LoVo (cell line): ENCODE data around the gene PRR5L.
"Not testable (repeated sequence)": the region's sequence is repeated elsewhere in the genome, so short reads cannot be mapped to it uniquely, and the experiment has no call there.

ENCODE experiments used
- DNase-seq: peaks from one replicate; pipeline ENCODE4 v3.0.0-alpha.2; 2016; ENCODE audit warnings: low spot score

Gene PRR5L

DNA sequence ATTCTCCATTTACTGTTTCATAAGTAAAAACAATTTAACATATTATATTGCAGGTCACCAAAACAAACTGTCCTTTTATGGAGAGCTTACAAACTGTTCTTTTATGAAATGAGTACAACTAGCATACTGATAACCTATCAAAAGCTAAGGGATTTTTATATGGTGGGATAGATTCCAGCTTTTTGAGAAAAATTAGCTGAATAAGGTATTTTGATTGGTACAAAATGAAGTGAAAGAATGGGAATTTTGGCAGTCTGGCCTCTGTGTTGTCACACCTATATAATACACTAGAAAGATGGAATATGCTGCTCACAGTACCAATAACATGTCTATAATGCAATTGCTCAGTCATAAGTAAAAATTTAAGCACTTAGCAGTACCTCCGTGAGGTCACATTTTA, 202.6 kb downstream of the PRR5L start:
- no peak for DNase-seq

DNA sequence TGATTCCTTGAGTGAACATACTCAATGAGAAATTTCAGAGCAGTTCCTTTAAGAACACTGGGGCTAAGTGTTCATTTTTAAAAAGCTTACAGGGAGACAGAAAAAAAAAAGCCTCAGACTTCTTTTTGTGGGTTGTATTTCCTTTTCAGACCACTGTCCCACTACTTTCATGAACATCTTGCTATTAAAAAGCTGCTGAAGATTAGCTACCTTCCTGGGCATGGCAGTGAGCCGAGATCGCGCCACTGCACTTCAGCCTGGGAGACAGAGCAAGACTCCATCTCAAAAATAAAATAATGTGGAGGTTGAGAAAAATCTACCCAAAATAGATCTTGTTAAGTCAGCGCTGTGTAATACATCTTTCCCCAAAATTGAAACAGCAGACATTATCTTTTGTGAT, 203.2 kb downstream of the PRR5L start:
- no peak for DNase-seq

DNA sequence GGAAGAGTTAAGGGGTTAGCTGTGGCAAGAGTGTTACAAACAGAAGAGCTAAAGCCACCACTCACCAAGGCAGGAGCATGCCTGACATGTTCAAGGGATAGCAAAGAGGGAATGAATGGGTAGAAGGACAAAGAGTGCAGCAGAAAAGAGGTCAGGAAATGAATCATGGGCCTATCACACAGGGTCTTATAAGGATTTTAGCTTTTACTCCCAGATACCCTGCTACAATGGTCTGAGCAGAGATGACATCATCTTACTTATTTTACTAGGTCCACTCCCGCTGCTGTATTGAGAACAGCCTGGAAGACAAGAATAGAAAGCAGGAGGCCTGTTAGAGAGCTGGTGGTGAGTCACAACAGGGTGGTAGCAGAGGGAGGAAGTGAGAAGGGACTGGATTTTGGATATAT, 204.2 kb downstream of the PRR5L start:
- peak; percentile 57 for DNase-seq

DNA sequence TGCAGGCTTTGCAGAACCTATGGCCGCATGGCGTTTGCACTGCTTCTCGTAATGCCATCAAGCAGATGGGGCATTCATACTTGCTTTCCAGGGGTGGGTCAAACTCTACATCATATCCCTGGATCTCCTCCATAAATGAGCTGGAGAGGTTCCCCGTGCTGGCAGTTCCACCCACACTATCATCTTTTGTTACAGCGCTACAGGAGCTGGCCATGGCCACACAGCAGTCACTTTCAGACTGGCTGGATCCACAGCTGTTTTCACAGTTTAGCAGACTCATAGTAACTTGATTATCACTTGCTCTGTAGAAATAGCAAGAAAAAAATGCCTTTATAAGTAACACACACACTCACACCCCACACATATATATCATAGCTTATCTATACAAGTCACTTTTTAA, 205.1 kb downstream of the PRR5L start:
- DNase-seq = no peak

DNA sequence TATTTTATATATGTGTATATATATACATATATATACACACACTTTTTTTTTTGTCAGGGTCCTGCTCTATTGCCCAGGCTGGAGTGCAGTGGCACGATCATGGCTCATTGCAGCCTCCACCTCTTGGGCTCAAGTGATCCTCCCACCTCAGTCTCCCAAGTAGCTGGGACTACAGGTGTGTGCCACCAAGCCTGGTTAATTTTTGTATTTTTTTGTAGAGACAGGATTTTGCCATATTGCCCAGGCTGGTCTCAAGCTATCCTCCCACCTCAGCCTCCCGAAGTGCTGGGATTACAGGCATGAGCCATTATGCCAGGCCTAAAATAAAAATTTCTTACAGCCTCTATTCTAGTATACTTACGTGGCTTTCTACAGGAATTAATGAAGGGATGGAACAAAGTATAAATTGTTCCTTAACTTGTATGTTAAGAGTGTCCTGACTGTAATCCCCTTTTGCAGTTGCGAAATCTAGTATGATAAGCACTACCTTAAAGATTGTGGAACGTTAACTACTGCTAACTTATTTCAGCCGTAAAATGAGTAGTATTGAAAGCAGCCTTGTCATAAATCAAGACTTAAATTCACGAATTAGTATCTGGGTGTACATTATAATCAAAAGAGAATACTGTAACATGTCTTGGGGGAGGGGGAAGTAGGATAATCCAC, 211.9 kb downstream of the PRR5L start:
- DNase-seq = no peak

DNA sequence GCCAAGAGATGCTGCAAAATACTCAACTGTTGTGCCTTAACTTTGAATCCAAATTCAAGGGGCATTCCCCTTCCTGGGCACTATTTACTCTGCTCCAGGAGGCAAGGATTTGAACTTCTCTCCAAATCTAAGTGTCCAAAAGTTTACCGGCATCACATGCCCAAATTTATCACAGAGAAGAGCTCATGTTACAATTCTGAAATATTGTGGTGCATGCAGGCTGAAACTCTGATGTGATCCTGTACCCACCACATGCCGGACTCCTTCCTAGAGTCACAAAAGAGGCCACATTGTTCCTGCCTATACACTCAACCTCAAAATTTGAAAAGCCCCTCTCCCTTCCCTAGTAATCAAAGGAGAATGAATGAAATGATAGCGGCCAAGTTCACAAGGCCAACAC, 212.7 kb downstream of the PRR5L start:
- DNase-seq = no peak

DNA sequence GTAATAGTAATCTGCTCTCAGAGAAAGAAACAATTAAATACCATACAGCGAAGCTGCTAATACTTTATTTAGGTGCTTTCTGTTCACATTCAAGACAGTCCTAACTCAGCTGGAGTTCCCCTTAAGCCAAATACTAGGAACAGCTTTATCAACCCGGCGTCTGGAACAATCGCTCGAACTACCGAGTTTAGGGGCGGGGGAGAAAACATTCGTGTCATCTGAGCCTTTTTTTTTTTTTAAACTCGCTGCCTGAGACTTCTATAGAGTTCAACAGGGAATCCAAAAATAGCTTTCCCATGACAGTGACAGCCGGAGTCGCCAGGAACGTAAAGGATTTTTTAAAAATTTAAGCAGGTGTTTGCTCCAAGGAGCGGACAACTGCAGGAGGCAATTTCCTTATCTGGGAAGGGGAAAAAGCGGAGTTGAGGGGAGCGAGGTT, 213.1 kb downstream of the PRR5L start:
- DNase-seq = no peak

DNA sequence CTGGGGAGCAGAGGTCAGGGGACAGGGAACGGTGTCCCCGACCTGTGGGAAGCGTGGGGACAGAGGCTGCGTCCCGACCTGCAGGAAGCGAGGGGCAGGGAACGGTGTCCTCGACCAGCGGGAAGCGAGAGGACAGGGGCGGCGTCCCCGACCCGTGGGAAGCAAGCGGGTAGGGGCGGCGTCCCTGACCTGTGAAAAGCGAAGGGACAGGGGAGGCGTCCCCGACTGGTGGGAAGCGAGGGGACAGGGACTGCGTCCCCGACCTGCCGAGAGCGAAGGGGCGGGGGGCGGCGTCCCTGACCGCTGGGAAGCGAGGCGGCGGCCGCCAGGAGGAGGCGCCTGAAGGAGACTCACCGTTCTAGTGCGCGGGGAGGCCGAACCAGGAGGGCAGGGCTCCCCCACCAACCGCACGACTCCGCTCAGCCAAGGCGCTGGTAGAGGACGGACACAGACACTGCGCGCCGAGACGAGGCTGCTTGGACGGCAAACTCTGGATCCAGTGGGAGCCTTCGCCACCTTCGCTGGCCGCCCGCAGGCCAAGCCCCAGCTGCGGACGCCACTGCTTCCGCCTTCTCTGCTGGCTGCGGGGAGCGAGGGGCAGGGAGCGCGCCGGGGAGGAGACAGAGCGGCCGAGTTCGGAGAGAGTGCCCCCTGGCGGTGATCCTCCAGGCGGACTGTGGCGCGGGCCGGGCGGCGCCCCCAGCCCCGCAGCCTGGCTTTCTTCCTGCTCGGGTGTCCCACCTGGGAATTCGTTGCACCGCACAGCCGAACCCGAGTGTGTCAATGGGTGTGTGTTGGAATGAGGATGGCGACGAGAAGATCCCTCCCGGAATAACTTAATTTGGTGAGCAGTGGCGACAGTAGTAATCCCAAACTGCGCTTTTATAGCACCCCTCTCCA, 213.9 kb downstream of the PRR5L start, which contains the start of gene TRAF6:
Gene TRAF6, minus strand, starts transcription at position 579 of the 900 bp plus-strand sequence. CDS start 8,757 bp downstream, outside the sequence.
- peak; percentile 88 for DNase-seq

DNA sequence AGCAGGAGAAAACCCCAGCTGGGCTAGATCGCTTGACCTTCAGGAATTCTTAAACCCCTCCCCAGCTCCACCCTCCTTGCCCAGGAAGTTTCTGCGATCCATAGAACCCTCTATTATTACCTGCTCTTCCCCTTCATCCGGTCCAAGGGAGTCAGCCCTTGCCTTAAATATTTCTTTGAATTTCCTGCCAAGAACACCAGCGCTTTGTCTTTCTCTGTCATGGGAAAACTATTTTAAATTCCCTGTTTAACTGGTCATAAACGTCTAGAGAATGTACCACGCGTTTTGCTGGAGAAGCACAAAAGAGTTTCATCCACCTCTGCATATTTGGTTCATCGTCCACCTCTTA, 214.5 kb downstream of the PRR5L start:
- DNase-seq = peak; percentile 24

DNA sequence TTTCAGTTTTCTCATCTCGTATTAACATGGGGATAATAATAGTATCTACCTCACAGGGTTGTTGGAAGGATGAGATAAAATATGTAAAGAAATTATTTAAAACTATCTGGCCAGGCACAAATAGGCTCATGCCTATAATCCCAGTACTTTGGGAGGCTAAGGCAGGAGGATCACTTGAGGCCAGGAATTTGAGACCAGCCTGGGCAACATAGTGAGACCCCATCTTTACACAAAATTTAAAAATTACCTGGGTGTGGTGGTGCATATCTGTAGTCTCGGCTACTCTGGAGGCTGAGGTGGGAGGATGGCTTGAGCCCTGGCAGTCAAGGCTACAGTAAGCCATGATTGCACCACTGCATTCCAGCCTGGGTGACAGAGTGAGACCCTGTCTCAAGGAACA, 215.0 kb downstream of the PRR5L start:
- not testable (repeated sequence) for DNase-seq

DNA sequence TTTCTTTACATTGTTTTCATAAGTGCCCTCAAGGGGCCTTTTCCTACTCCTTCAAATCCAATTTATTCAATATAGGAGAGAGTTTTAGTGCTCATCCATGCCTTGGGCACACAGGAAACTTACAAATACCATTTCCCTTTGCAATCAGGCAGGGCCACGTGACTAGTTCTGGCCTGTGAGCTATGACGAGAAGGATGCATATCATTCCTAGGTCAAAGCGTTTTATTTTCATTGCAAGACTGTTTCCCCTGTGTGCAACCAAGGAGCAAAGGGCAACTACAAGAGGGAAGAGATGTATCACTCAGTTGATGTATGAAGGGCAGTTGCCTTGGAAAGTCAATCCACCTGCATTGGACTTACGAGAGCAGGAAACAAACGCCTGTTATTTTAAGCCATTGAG, 215.9 kb downstream of the PRR5L start:
- DNase-seq = no peak

DNA sequence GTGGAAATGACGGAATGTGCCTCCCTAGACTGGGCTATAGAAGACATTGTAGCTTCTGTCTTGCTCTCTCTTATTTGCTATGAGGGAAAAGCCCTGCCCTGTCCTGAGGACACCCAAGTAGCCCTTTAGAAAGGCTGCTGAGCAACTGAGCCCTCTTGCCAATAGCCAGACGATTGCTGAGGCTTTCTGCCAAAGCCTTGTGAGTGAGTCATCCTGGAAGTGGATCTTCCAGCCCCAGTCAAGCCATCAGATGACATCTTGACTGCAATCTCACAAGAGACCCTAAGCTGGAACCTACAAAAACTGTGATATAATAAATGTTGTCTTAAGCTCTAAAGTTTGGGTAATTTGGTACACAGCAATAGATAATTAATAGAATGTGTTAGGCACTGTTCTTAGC, 217.9 kb downstream of the PRR5L start:
- DNase-seq = peak; percentile 38
